Activated CD4-positive, alpha-beta T cell treated with anti-CD3 and anti-CD28 coated beads, Interleukin-2, Interleukin-6, amounts not matched to agents 100 ng/mL and 50 ng/mL, durations not matched to agents 16 hours and 8 hours (primary cell): Measurements from ENCODE around the gene KASH5.
"Not testable (repeated sequence)": the region's sequence is repeated elsewhere in the genome, so short reads cannot be mapped to it uniquely, and the experiment has no call there.

Experiments used
- DNase-seq: peaks from one replicate; pipeline ENCODE4 v3.0.0-alpha.2; 2020

KASH5 gene

DNA sequence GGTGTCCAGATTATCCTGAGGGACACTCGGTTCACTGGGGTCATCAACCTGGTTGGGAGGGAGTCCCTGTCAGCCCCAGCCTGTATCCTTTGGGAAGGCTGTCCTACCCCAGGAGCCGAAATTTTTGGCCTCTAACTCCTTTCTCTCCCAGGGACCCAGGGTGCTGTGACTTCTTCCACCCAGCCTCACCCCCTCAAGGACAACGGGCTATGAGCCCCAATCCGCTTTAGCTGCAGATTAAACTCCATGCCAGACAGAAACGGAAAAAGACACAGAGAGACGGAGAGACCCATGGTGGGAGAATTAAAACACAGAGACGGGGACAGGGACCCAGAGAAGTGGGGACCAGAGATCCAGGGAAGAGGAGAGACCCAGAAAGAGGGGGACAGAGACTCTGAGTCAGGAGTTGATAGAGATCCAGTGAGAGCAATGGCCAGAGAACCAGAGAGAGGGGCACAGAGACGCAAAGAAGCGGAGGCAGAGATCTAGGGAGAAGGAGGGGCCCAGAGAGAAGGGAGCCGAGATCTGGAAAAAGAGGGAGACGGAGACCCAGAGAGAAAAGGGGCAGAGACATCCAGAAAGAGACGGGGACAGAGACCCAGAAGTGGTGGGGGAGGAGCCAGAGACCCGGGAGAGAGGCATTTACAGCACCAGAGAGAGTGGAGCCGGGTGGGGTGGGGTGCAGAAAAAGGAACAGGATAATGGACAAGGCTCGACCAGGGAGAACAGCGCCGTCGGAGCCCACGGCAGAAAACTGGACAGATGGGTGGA, 52.6 kb downstream of the KASH5 start:
- DNase-seq: no peak

DNA sequence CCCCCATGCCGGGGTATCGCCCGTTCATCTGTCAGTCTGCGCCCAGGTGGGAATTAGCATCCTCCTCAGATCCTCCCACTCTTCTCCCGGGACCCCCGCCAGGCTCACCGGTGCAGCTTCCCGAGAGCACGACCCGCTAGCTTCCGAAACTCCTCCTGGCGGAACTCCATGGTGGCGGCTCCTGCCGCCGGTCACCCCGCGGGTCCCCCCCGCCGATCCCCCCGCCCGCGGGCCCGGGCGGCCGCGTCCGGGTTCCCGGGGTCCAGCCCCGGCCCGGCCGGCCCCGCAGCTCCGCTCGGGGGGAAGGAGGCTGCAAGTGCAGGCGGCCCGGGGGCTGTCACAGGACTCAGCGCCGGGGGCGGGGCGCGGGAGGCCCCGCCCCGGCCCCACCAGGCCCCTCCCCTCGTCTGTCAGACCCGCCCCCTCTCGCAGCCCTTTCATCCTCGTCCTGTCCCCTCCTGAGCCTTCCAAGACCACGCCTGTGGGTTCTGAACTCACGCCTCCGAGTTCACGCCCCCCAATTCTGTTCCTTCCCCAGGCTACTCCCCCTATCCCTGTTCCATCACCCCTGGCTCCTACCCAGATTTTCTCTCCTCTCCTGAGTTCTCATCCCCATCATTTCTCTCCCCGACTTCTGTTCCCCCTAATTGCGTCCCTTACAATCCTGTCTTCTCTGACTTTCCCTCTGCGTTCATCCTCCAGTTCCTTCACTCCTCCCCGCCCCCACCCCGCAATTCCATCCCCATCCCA, 53.3 kb downstream of the KASH5 start, which contains the start of gene SLC17A7:
Gene SLC17A7, minus strand, starts transcription at position 318 of the 750 bp plus-strand sequence. Its CDS starts 148 bp downstream, at position 170.
- peak; percentile 47 for DNase-seq

DNA sequence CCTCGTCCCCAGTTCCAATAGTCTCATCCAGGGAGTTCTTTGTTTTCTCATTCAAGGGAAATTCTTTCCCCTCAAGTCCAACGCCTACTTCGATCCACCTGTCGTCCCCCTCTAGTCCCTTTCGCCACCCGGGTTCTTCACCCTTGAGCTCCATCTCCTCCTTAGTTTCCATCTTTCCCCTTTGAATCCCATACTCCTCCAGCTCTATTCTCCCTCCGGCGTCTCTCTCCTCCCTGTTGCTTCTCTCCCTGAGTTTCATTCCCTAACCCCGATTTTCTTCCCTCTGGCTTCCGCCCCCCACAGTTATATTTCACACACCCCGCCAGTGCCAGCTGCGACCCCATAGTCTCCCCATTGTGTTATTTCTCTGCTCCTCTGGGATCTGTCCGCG, 53.9 kb downstream of the KASH5 start:
- no peak for DNase-seq

DNA sequence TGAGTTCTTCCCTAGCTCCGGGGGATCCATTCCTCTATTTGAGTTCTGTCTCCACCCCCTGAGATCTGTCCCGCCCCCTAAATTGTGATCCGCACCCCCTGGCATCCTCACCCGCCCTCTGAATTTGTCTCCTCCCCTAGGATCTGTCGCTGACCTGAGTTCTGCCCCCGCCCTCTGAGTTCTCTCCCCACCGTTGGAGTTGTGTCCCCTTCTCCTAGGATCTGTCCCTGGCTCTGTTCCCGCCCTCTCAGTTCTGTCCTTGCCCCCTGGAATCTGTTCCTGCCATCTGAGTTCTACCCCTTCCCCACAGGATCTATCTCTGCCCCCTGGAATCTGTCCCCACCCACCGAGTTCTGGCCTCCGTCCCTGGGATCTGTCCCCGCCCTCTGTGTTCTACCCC, 54.3 kb downstream of the KASH5 start:
- DNase-seq: peak; percentile 22

DNA sequence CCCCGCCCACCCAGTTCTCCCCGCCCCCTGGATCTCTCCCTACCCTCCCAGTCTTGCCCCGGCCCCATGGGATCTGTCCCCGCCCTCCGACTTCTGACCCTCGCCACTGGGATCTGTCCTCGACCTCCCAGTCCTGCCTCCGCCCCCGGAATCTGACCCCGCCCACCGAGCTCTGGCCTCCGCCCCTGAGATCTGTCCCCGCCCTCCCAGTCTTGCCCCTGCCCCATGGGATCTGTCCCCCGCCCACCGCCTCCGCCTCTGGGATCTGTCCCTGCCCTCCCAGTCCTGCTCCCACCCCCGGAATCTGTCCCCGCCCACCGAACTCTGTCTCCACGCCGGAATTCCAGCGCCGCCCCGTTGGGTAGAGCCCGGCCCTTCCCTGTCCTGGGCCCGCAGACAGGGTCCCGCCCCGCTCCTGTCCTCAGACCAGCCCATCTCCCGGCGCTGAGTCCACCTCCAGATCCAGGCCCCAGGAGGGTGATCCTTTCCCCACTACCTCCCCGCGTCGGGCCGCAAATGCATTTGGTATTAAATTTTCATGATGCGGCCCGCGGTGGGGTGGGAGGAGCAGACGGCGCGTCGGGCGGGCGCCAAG, 54.8 kb downstream of the KASH5 start:
- DNase-seq: peak; percentile 80

DNA sequence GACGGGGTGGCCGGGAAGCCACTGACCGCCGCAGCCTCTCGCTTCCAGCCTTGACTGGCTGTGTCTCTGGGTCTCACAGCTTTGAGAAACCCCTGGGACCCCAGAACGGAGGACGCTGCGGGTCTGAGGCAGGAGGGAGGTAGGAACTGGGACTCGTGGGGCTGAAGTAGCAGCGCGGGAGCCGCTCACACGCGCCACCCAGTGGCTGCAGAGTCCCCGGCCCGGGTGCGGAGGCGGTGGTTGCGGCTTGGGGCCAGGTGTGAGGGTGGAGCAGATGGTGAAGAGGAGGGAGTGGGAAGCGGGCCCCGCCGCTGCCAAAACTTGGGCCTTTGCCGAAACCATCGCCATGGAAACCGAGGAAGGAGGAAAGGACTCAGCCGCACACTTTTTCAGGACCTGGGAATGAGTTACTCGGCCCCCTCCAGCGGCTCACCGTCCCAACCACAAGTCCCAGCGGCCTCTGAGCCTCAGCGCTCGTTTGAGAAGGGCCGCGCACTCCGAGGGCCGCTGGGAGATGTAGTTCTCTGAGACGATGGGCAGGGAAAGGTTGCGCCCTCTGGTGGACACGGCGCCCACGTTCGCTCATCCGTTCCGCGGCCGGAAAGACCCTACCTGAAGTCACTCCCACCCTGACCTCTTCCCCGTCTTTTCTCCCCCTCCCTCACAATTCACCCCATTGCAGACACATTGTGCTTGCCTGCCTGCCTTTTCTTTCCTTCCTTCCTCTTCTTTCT, 55.5 kb downstream of the KASH5 start:
- peak; percentile 95 for DNase-seq

DNA sequence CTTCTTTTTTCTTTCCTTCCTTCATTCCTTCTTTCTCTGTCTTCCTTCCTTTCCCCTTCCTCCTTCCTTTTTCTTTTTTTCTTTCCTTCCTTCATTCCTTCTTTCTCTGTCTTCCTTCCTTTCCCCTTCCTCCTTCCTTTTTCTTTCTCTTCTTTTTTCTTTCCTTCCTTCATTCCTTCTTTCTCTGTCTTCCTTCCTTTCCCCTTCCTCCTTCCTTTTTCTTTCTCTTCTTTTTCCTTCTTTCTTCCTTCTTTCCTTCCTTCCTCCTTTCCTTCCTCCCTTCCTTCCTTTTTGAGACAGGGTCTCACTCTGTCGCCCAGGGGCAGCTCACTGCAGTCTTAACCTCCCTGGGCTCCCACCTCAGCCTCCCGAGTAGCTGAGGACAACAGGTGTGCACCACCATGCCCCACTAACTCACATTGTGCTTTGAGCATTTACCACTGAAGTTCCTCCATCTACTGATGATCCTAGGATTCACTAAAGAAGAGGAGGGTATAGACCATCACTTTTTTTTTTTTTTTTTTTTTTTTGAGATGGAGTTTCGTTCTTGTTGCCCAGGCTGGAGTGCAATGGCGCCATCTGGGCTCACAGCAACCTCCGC, 56.2 kb downstream of the KASH5 start:
- not testable (repeated sequence) for DNase-seq

DNA sequence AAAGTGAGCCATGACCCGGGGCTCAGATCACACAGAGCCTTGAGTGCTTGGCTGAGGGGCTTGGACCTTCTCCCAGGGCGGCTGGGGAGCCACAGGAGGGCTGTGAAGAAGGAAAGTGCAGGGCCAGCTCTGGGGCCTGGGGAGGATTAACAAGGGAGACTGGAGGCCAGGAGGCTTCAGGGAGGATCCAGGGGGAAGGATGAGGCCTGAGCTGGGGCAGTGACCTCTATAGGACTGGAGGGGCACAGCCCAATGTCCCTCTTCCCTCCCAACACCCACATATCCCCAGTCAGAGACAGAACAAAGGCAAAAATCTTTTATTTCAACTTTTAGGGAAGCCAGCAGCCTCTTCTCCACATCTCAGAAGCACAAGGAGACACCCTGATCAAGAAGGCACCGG, 57.9 kb downstream of the KASH5 start:
- DNase-seq: no peak

DNA sequence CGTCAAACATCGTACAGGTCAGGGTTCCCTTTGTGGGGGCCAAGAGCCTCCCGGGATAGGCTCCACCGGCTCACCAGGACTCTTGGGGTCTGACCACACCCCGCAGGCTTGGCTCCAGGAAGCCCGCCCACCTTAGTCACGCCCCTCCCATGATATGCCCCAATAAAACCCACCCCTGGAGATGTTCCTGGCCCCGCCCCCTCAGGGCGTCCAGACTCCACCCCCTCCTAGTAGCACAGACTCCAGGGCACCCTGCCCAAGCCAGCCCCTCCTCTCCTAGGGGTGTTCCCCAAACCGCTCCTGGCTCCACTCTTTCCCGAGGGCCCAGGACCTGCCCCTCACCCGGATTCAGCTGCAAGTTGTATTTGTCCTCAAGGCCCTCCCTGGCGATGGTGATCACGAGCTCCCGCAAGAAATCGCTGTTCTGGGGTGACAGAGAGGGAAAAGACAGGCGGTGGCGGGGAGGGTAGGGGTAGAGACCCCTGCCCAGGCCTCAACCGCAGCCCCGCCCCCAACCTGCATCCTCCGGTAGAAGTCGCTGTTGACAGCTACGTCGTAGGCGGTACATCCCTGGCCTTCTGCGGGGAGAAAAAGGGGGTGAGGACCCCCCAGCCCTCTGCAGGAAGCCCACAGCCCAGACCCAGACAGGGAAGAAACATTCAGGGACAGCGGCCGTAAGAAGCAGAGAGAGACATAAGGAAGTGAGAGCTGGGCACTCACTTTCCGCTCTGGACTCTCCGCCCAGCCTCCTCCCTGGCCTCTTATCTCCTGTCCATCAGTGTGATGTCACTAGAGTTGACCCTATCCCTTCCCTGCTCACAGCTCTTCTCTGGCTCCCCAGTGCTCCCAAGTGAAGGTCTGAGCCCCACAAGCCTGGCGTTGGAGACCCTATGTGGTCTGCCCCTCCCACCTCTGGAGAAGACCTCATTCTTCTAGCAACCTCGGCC, 59.7 kb downstream of the KASH5 start:
- DNase-seq: peak; percentile 56

DNA sequence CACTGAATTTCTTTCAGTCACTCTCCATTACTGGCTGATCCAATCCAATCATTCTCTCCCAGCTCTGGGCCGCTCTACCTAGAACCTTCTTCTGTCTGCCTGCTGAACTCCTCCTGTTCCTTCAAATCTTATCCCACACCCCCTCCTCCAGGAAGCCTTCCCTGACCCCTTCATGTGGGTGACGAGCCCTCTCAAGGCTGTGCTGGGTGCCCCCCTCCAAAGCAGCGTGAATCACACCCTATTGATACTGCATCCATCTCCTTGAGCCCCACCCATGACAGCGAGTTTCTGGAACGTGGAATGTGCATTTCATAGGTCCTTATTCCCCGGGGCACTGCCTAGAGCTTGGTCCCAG, 60.4 kb downstream of the KASH5 start:
- DNase-seq: no peak

DNA sequence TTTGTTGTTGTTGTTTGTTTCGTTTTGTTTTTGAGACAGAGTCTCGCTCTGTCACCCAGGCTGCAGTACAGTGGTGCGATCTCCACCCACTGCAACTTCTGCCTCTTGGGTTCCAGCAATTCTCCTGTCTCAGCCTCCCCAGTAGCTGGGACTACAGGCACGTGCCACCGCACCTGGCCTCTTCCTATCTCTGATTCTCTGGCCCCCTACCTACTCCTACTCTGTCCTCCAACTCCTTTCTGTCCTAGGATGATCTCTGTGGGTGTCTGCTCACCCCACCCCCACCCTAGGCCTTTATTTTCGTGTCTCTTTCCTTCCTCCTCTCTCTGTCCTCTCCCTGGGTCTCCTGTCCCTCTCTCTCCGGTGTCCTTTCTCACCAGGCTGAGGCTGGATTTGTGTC, 62.4 kb downstream of the KASH5 start:
- DNase-seq: no peak

DNA sequence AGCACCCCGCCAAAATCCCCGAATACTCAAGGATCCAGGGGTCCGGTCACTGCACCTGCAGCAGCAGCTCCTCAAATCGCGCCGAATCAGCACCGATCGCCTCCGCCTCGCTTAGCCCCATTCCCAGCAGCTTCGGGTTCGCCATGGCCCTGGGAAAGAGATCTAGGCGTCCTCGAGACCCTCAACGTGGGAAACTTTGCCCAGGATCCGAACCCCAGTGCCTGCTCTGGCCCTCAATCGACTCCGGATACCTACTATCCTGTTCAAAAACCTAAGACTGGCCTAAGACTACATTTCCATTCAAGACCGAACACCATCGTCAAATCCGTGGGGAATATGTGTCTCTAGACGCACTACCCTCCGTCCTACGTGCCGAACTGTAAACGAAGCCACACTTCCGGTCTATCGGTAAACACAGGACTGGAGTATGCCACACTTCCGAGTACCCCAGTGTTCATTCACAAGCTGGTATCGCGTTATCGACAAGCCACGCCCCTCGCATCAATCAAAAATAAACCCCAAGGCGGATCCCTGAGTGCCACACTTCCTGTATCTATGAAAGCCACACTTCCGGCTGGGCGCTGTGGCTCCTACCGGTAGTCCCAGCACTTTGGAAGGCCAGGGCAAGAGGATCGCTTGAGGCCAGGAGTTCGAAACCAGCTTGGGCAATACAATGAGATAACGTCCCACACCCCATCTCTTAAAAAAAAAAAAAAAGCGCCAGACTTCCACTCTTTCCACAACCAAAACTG, 63.6 kb downstream of the KASH5 start, which contains the start of gene PIH1D1:
Gene PIH1D1, minus strand, starts transcription at position 385 of the 752 bp plus-strand sequence. Its CDS starts 240 bp downstream, at position 145.
- peak; percentile 98 for DNase-seq

DNA sequence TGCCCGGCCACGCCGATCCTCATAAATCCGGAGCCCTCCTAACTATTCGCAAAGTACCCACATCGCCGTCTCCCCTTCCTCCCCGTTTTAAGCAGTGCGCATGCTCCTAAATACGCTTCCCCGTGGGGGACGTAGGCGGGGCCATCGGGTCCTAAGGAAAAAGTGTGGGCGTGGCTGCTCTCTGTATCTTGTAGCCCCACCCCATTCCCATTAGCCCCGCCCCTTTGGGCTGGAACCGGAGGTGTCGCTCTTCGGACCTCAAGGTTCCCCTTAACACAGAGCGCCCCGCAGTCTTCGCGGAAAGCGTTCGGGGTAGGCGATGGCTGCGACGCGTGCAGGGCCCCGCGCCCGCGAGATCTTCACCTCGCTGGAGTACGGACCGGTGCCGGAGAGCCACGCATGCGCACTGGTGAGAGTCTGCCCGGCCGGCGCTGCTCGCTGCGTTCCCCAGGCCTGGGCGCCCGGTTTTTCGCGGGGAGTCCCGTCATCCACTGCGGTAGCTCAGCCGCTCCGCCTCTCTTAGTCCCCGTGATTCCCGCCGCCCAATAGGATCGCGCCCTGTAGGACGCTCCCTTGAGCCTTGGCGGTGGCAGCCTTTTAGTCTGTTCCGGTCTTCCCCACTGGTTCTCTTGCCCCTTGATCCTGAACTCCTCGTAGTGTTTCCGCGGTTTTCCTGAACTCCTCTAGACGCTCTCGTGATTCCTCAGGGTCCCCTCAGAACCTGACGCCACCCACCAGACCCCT, 65.1 kb downstream of the KASH5 start, which contains the start of gene ALDH16A1:
Gene ALDH16A1, plus strand, starts transcription at position 213 of the 744 bp plus-strand sequence. Its CDS starts 107 bp downstream, at position 320.
- DNase-seq: peak; percentile 98

DNA sequence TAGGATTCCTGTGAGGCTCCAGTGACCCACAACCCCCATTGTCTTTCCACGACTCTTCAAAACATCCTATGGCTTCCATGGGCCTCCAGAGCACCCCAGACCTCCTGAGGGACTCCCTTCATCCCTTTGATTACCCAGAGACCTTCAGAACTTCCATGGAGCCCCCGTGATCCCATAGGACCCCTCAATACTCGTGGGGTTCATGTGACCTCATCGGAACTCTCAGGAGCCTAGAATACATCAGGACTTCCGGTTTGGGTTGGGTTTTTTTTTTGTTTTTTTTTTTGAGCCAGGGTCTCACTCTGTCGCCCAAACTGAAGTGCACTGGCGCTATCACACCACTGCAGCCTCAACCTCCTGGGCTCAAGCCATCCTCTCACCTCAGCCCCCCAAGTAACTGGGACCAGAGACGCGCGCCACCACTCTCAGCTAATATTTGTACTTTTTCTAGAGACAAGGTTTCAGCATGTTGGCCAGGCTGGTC, 65.8 kb downstream of the KASH5 start:
- peak; percentile 34 for DNase-seq

DNA sequence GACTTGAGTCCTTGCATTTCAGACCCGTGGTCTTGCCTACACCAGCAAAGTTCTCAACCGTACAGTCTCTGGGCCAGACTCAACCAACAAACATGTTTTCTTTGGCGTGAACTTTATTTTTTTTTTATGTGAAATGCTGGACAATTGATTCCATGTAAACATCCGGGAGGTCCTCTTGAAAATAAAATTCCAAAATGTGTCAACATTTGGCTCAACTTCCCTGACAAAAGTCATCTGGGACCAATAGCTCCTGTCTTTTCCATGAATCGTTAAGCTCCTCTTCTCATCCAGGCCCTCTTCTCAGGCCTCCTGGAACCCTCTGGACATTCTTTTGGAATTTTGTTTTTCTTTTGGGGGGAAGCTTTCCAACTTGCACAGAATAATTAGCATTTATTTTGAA, 67.7 kb downstream of the KASH5 start:
- no peak for DNase-seq

DNA sequence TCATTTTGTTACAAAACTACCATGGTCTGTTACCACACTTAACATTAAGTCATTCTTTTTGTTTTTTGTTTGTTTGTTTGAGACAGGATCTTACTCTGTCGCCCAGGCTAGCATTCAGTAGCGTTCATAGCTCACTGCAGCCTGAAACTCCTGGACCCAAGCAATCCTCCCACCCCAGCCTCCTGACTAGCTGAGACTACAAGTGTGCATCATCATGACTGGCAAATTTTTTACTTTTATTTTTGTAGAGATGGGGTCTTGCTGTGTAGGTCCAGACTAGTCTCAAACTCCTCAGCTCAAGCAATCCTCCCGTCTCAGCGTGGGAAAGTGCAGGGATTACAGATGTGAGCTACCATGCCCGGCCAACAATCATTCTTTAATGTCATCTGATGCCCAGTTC, 68.3 kb downstream of the KASH5 start:
- no peak for DNase-seq

DNA sequence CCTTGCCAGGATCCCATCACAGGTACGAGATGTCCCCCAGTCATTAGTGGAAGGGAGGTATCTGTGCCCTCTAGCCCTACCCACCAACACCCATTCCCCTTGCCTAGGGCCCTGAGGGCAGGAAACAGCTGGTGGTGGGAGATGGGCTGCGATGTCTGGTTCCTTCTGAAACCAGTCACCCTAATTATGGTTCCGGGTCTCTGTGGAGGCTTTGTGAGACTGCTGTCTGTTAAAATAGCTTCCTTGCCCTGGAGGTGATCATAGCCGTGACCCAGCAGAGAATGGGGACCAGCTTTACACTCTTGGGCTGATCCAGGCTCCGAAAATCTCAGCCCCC, 70.5 kb downstream of the KASH5 start:
- DNase-seq: no peak

DNA sequence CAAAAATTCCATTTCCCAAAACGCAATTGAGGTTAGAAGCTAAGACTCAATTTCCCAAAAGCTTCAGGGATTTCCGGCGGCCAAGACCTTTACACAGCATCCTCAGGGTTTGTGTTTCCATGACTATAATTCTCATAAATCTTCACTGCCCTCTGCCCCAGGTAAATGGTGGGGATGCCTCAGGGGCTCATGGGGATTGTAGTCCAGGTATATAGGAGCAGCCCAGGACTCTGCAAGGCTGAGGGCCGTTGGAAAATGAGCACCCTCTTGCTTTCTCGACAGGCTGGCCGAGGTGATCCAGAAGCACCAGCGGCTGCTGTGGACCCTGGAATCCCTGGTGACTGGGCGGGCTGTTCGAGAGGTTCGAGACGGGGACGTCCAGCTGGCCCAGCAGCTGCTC, 71.3 kb downstream of the KASH5 start:
- DNase-seq: no peak

DNA sequence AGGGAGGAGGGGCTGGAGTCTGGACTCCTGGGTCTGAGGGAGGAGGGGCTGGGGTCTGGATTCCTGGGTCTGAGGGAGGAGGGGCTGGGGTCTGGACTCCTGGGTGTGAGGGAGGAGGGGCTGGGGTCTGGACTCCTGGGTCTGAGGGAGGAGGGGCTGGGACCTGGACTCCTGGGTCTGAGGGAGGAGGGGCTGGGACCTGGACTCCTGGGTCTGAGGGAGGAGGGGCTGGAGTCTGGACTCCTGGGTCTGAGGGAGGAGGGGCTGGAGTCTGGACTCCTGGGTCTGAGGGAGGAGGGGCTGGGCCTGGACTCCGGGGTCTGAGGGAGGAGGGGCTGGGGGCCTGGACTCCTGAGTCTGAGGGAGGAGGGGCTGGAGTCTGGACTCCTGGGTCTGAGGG, 73.1 kb downstream of the KASH5 start:
- DNase-seq: not testable (repeated sequence)

DNA sequence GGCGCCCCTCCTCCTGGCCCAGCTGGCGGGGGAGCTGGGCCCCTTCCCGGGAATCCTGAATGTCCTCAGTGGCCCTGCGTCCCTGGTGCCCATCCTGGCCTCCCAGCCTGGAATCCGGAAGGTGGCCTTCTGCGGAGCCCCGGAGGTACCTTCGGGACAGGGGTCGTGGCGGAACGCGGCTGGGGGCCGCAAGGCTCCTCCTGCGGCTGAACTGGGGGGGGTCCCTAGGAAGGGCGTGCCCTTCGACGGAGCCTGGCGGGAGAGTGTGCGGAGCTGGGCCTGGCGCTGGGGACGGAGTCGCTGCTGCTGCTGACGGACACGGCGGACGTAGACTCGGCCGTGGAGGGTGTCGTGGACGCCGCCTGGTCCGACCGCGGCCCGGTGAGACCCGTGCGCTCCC, 73.6 kb downstream of the KASH5 start:
- DNase-seq: no peak
